Right cardiac atrium (tissue), 5 donors: ENCODE data around the gene DAGLB. TPM values are rescaled to one million over a fixed set of nuclear protein-coding genes. Genes with fewer than 3 reads are reported as not detected.
A peak's percentile ranks its signal among the peaks of the same experiment; 100 is the strongest.
"Not testable (repeated sequence)": the region's sequence is repeated elsewhere in the genome, so short reads cannot be mapped to it uniquely, and the experiment has no call there.

Experiments used
- ATAC-seq, 2 donors: fragments of 200-7000 bp; cut with Tn5 transposase; one replicate each; pipeline versions ENCODE4 v1.8.0 to v1.9.1; 2020; ENCODE audit warnings: moderate library complexity in 2 of 2, mild to moderate bottlenecking in 1 of 2
- DNase-seq, 3 donors: peaks; one replicate each; pipeline ENCODE4 v3.0.0-alpha.2; 2020
- H3K27ac ChIP-seq: one replicate; pipeline ENCODE4 v1.5.1; 2013; ENCODE audit warnings: mild to moderate bottlenecking, low read length, control low read depth, moderate library complexity
- H3K27me3 ChIP-seq: one replicate; pipeline ENCODE4 v1.6.1; 2013; ENCODE audit not compliant: control insufficient read depth, insufficient read depth
- H3K4me1 ChIP-seq: one replicate; pipeline ENCODE4 v1.6.1; 2013; ENCODE audit warnings: low read length; ENCODE audit not compliant: control insufficient read depth, insufficient read depth
- H3K4me3 ChIP-seq: one replicate; pipeline ENCODE4 v1.5.1; 2013; ENCODE audit warnings: low read length, control low read depth
- H3K9me3 ChIP-seq: one replicate; pipeline ENCODE4 v1.6.1; 2013; ENCODE audit warnings: low read length; ENCODE audit not compliant: control insufficient read depth
- WGBS: extraction: QIAGEN DNeasy Blood & Tissue Kit; methylation state at CpG from one replicate; pipeline ENCODE4 v1.1.7; 2013; 5-methylcytosine and 5-hydroxymethylcytosine counted together
- intact Hi-C, 4 donors: fragments of 100-400 bp; cut with DNase I; formaldehyde crosslinking; loops; one replicate each; pipeline versions ENCODE4 v1.11.0 to v1.14.0; 2022 to 2023
- polyA plus RNA-seq: library from polyadenylated mRNA; stranded (reverse); fragments of 200-250 nt; gene quantifications from one replicate; pipeline ENCODE4 v1.2.3, GENCODE V29; 2013
- total RNA-seq, 4 donors: library from RNA; stranded (reverse); fragmentation: NEBNext Ultra II Directional; extraction: Animal tissue kit (Norgen Biotek cat#: 25700); gene quantifications; one replicate each; pipeline ENCODE4 v1.2.1, GENCODE V29; 2021
- donor health status: healthy with polysubstance abuse.
- donor health status: DM: no; HTN: yes; CAD: no.
- donor health status: DM: no; HTN: no; CAD: no.
- donor health status: DM: no; HTN: yes; CAD: no; lungs with severe emphysema.
- donor health status: DM: yes; HTN: yes; CAD: no.

Gene DAGLB
- total and polyA plus RNA-seq, 5 donors: 5.4 to 9.9 (median 8.6) TPM

DNA sequence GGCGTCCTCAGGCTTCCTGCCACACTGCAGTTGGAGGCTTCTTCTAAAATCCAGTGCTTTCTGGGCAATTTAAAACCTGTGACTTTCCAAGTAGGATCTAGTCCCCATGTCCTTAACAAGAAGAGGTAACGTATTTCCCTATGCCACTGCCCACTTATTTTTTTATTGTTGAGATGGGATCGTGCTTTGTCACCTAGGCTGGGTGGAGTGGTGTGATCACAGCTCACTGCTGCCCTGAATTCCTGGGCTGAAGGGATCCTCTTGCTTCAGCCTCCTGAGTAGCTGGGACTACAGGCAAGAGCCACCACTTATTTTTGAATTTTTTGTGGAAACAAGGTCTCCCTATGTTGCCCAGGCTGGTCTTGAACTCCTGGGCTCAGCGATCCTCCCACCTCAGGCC is 63.4 kb downstream of the DAGLB start:
- Histone ChIP-seq H3K9me3 (no peaks in the 10 kb centered on the region), H3K27ac (peak overlapping the region; percentile 64), H3K27me3 (no peaks in the 10 kb centered on the region), H3K4me1 (peaks cover 17% of the 10 kb centered on the region), H3K4me3 (no peak overlapping the region)
- intact Hi-C loops: no loop called here
- ATAC-seq (peak in 1 of 2 donors; percentile 15), DNase-seq (no peak)
- 73% methylated on average over 4 of the region's 4 CpGs for WGBS

DNA sequence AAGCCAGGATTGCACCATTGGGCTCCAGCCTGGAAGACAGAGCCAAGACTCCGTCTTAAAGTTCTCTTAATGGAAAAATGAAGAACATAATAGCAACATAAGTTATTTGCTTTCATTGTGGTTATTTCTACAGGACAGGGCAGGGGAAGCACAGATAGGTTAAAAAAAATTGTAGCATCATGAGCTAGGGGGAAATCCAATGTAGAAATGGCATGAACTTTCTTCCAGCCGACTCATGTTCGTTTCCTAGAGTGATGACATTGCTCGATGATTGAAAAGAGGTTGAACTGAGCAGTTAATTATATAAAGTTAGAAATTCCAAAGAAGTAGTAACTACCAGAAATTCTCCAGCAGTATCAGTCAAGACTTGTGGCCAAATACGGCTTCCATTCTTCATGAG is 64.9 kb downstream of the DAGLB start:
- Histone ChIP-seq H3K27ac (peak overlapping the region; percentile 52), H3K4me1 (peaks cover 19% of the 10 kb centered on the region), H3K4me3 (no peak overlapping the region), H3K27me3 (no peaks in the 10 kb centered on the region), H3K9me3 (no peaks in the 10 kb centered on the region)
- intact Hi-C loops: no loop called here
- 45% methylated on average over 5 of the region's 5 CpGs for WGBS
- no peak for ATAC-seq
- DNase-seq: no peak

GRCh38 chr7:6381846-6382245 is 65.9 kb downstream of the DAGLB start:
- WGBS: 93% methylated on average over 11 of the region's 11 CpGs
- H3K4me1 ChIP-seq: peaks cover 25% of the 10 kb centered on the region
- intact Hi-C loops, H3K27me3 ChIP-seq, DNase-seq, H3K9me3 ChIP-seq, H3K27ac ChIP-seq, H3K4me3 ChIP-seq, ATAC-seq: not testable (repeated sequence)

- WGBS: 82% methylated on average over 3 of the region's 3 CpGs
- Histone ChIP-seq H3K4me3 (no peak overlapping the region), H3K4me1 (peaks cover 20% of the 10 kb centered on the region), H3K27me3 (no peaks in the 10 kb centered on the region), H3K9me3 (no peaks in the 10 kb centered on the region), H3K27ac (no peak overlapping the region)
- intact Hi-C loops: no loop called here
- DNase-seq (no peak), ATAC-seq (no peak)
Observed at GRCh38 chr7:6380310-6381095, 67.3 kb downstream of the DAGLB start.

DNA sequence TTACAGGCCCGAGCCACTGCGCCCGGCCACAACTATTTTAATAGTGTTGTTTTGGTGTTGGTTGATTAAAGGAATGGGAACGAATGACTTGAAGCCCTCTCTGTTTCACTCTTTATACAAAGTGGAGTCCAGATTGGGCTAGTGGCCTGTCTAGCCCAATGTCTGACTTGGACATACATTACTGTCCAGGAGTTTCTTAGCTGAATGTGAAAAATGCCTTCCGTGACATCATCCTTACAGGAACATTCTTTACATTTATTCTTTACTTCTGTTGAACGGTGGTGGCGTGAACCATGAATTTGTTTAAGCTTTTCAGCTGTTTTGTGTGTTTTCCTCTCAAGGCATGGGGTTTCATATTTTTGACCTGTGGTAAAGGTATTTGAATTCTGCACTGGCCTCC is 67.9 kb downstream of the DAGLB start:
- Histone ChIP-seq H3K27ac (no peak overlapping the region), H3K4me1 (peaks cover 20% of the 10 kb centered on the region), H3K4me3 (no peak overlapping the region), H3K27me3 (no peaks in the 10 kb centered on the region), H3K9me3 (no peaks in the 10 kb centered on the region)
- 77% methylated on average over 7 of the region's 7 CpGs for WGBS
- ATAC-seq (no peak), DNase-seq (no peak)
- intact Hi-C loops: no loop called here

DNA sequence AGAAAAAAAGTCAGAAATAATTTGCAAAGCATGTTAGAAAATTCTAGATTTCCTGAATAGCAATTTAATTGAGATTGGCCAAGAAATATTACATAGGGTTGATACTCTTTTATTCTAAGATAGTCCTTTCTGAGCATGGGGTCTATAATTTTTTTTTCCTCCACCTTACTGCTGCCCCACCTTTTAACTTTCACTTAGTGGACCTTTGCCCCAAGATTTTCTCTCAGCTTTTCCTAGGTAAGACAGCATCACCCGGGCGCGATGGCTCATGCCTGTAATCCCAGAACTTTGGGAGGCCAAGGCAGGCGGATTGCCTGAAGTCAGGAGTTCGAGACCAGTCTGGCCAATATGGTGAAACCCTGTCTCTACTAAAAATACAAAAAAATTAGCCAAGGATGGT is 69.2 kb downstream of the DAGLB start:
- H3K27ac ChIP-seq, H3K4me3 ChIP-seq, intact Hi-C loops, H3K9me3 ChIP-seq, ATAC-seq, H3K27me3 ChIP-seq, DNase-seq: not testable (repeated sequence)
- 95% methylated on average over 5 of the region's 5 CpGs for WGBS
- peaks cover 13% of the 10 kb centered on the region for H3K4me1 ChIP-seq

- no peaks in the 10 kb centered on the region for H3K9me3 ChIP-seq
- WGBS: 55% methylated on average over 7 of the region's 7 CpGs
- peak in 1 of 3 donors; percentile 13 for DNase-seq
- no peak overlapping the region for H3K27ac ChIP-seq
- peaks cover 9% of the 10 kb centered on the region for H3K4me1 ChIP-seq
- H3K27me3 ChIP-seq: no peaks in the 10 kb centered on the region
- no peak for ATAC-seq
- H3K4me3 ChIP-seq: peak overlapping the region; percentile 44
- intact Hi-C loops: no loop called here
Observed at GRCh38 chr7:6376820-6377219, 70.9 kb downstream of the DAGLB start.

DNA sequence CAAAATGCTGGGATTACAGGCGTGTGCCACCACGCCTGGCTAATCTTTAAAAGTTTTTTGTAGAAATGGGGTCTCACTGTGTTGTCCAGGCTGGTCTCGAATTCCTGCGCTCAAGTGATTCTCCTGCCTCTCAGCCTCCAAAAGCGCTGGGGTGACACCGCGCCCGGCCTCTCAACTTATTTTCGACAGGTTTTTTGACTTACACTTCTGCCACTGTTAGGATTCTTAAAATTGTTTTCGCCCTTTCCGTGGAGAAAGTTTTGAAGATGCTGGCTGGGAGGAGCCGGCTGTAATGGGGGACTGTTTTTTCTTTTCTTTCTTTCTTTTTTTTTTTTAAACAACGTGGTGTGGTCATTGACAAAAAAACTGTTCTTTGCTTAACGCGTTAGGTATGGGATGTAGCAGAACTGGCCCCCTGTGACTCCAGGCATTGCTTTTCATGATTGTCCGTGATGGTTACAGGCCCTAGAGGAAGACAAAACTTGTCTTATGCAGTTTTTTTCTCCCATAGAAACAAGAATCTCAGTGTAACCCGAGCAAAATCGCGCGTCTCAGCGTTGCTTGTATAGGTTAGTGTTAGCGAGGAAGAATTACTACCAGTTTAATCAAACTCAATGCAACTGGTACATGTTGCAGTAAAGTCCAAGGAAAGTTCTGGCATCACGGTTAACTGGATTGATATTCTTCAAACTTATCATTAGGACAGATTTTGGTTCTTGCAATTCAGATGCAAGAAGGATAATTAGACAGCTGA is 72.2 kb downstream of the DAGLB start:
- Histone ChIP-seq H3K4me3 (peak overlapping the region; percentile 75), H3K9me3 (no peaks in the 10 kb centered on the region), H3K27me3 (no peaks in the 10 kb centered on the region), H3K27ac (peak overlapping the region; percentile 76), H3K4me1 (peaks cover 9% of the 10 kb centered on the region)
- intact Hi-C loops: no loop called here
- 6% methylated on average over 23 of the region's 23 CpGs for whole genome bisulfite sequencing
- DNase-seq (no peak), ATAC-seq (no peak)

DNA sequence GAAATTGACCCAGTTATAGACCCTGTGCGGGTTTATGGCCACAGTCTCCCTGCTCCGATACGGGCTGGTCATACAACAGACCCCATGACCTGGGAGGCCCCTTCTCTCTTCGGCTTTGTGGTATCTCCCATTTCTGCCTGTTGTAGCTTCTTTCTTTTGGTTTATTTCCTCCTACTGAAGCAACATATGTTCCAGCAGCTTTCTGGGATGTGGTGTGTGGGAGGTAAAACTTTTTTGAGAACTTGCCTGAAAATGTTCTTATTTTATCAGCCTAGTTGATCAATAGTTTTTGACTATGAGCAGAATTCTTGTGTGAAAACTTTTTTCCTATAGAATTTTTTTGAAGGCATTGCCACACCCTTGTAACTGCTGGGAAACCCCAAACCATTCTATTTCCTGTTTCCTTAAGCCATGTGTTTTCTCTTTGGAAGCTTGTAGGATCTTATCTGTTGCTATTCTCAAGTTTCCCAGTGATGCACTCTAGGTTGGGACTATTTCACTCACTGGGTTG is 80.0 kb downstream of the DAGLB start:
- H3K9me3 ChIP-seq: no peaks in the 10 kb centered on the region
- 58% methylated on average over 4 of the region's 4 CpGs for WGBS
- intact Hi-C loops: no loop called here
- H3K27ac ChIP-seq: no peak overlapping the region
- DNase-seq: no peak
- no peak overlapping the region for H3K4me3 ChIP-seq
- peak in 1 of 2 donors; percentile 81 for ATAC-seq
- H3K27me3 ChIP-seq: no peaks in the 10 kb centered on the region
- no peaks in the 10 kb centered on the region for H3K4me1 ChIP-seq

- Histone ChIP-seq H3K9me3 (no peaks in the 10 kb centered on the region), H3K4me1 (no peaks in the 10 kb centered on the region), H3K27me3 (no peaks in the 10 kb centered on the region), H3K4me3 (no peak overlapping the region), H3K27ac (no peak overlapping the region)
- DNase-seq (no peak), ATAC-seq (no peak)
- 84% methylated on average over 5 of the region's 5 CpGs for WGBS
- intact Hi-C loops: no loop called here
Observed at GRCh38 chr7:6365451-6365850, 82.3 kb downstream of the DAGLB start.

GRCh38 chr7:6360841-6361240 is 86.9 kb downstream of the DAGLB start:
- no peaks in the 10 kb centered on the region for H3K9me3 ChIP-seq
- 71% methylated on average over 5 of the region's 5 CpGs for WGBS
- H3K27me3 ChIP-seq: no peaks in the 10 kb centered on the region
- no peaks in the 10 kb centered on the region for H3K4me1 ChIP-seq
- intact Hi-C loops: no loop called here
- ATAC-seq (peak in 1 of 2 donors; percentile 37), DNase-seq (no peak)
- H3K4me3 ChIP-seq: no peak overlapping the region
- H3K27ac ChIP-seq: no peak overlapping the region
